H1 (cell line): ENCODE results near the gene TCF19. TPM values are rescaled to one million over a fixed set of nuclear protein-coding genes. Genes with fewer than 3 reads are reported as not detected.

Experiments
- CTCF ChIA-PET: fragments of 300-600 bp; sonication (Branson Sonifier 250); formaldehyde crosslinking; loops from one replicate; lab custom pipeline; 2021; ENCODE audit not compliant: partially characterized antibody; lab: Charles Lee
- POLR2A ChIA-PET: fragments of 300-600 bp; sonication (Branson Sonifier 250); formaldehyde crosslinking; loops from one replicate; lab custom pipeline; 2021; ENCODE audit warnings: inconsistent platforms; ENCODE audit not compliant: partially characterized antibody; lab: Charles Lee
- DNase-seq, 2 experiments: peaks; one replicate each; pipeline versions ENCODE4 v3.0.0 to v3.0.0-alpha.2; 2010 to 2022; ENCODE audit warnings: low spot score in 2 of 2, low read depth in 1 of 2, mixed read lengths in 1 of 2
- FAIRE-seq: peaks from 2 replicates; lab custom pipeline; 2011; peaks lifted over from hg19 to GRCh38; lab: Jason Lieb, UNC
- H2AFZ ChIP-seq: 2 replicates; pipeline ENCODE4 v1.8.1; 2012; ENCODE audit warnings: low read length, inconsistent platforms
- H2AK5ac ChIP-seq: 2 replicates; pipeline ENCODE4 v1.6.1; 2013; ENCODE audit warnings: low read depth, low read length
- H2BK120ac ChIP-seq: replicated peaks from 2 replicates; pipeline ENCODE3; 2013; ENCODE audit warnings: low read depth, low read length, inconsistent platforms
- H2BK12ac ChIP-seq: 2 replicates; pipeline ENCODE4 v1.6.1; 2013; ENCODE audit warnings: low read depth, low read length
- H2BK15ac ChIP-seq: 2 replicates; pipeline ENCODE4 v1.6.1; 2013; ENCODE audit warnings: low read length
- H2BK20ac ChIP-seq: 2 replicates; pipeline ENCODE4 v1.6.1; 2013; ENCODE audit warnings: low read length
- H2BK5ac ChIP-seq: 2 replicates; pipeline ENCODE4 v1.6.1; 2013; ENCODE audit warnings: low read depth, low read length
- H3K14ac ChIP-seq: 2 replicates; pipeline ENCODE4 v1.6.1; 2013; ENCODE audit warnings: inconsistent platforms; ENCODE audit not compliant: insufficient read length
- H3K18ac ChIP-seq: 2 replicates; pipeline ENCODE4 v1.6.1; 2013; ENCODE audit warnings: low read length; ENCODE audit errors: extremely low read depth
- H3K23ac ChIP-seq: 2 replicates; pipeline ENCODE4 v1.6.1; 2013; ENCODE audit warnings: inconsistent platforms; ENCODE audit not compliant: insufficient read length
- H3K23me2 ChIP-seq: 2 replicates; pipeline ENCODE4 v1.6.1; 2013; ENCODE audit warnings: low read depth, low read length
- H3K27ac ChIP-seq: 2 replicates; pipeline ENCODE4 v1.6.1; 2011; ENCODE audit warnings: low read depth, low read length, inconsistent platforms
- H3K27me3 ChIP-seq, 4 experiments: replicated peaks in 1 of 4; 1 replicate in 1 of 4; 2 replicates in 3 of 4; pipeline versions ENCODE4 v1.6.1 to v1.8.1; 2011 to 2013; ENCODE audit warnings: low read length in 3 of 4, mild to moderate bottlenecking in 3 of 4, inconsistent platforms in 2 of 4, mixed read lengths in 2 of 4, moderate library complexity in 1 of 4; ENCODE audit not compliant: control insufficient read depth in 3 of 4, insufficient read depth in 3 of 4; ENCODE audit errors: extremely low read depth in 1 of 4
- H3K36me3 ChIP-seq, 4 experiments: 2 replicates each; pipeline versions ENCODE4 v1.6.1 to v1.8.1; 2011 to 2013; ENCODE audit warnings: mild to moderate bottlenecking in 4 of 4, low read length in 3 of 4, moderate library complexity in 2 of 4, control low read depth in 1 of 4, inconsistent platforms in 1 of 4; ENCODE audit not compliant: insufficient read depth in 4 of 4, control insufficient read depth in 2 of 4
- H3K4ac ChIP-seq: replicated peaks from 2 replicates; pipeline ENCODE3; 2013; ENCODE audit warnings: low read length, low read depth, mixed read lengths, inconsistent platforms; ENCODE audit not compliant: insufficient read length
- H3K4me1 ChIP-seq, 4 experiments: replicated peaks in 1 of 4; 1 replicate in 1 of 4; 2 replicates in 3 of 4; pipeline versions ENCODE4 v1.6.1 to v1.8.1; 2011 to 2013; ENCODE audit warnings: low read length in 3 of 4, inconsistent platforms in 2 of 4, mixed read lengths in 1 of 4; ENCODE audit not compliant: insufficient read depth in 4 of 4, control insufficient read depth in 3 of 4
- H3K4me2 ChIP-seq, 2 experiments: 2 replicates each; pipeline versions ENCODE4 v1.6.1 to v1.8.1; 2011 to 2013; ENCODE audit warnings: low read depth in 2 of 2, low read length in 2 of 2, control low read depth in 1 of 2, inconsistent platforms in 1 of 2, mild to moderate bottlenecking in 1 of 2; ENCODE audit not compliant: insufficient read depth in 1 of 2
- H3K4me3 ChIP-seq, 4 experiments: fragments of 200-600, 300-600 bp in 1 of 4; sonication (generic), shearing (Covaris generic), sonication (Bioruptor Twin) in 1 of 4; 2 replicates each; pipeline versions ENCODE4 v1.5.1 to v1.8.1; 2011 to 2016; ENCODE audit warnings: low read length in 4 of 4, low read depth in 3 of 4, control low read depth in 2 of 4, inconsistent platforms in 2 of 4, mild to moderate bottlenecking in 2 of 4, mixed read lengths in 1 of 4, moderate library complexity in 1 of 4; ENCODE audit not compliant: insufficient read depth in 2 of 4; ENCODE audit errors: extremely low read depth in 1 of 4
- H3K56ac ChIP-seq: replicated peaks from 2 replicates; pipeline ENCODE3; 2013; ENCODE audit warnings: low read depth, mild to moderate bottlenecking, mixed read lengths, low read length, inconsistent platforms; ENCODE audit not compliant: insufficient read length
- H3K79me1 ChIP-seq: 2 replicates; pipeline ENCODE4 v1.6.1; 2013; ENCODE audit warnings: low read depth, low read length, control low read depth
- H3K79me2 ChIP-seq, 2 experiments: 2 replicates each; pipeline versions ENCODE4 v1.6.1 to v1.8.1; 2012 to 2013; ENCODE audit warnings: low read length in 2 of 2, mild to moderate bottlenecking in 2 of 2, inconsistent platforms in 1 of 2; ENCODE audit not compliant: insufficient read depth in 2 of 2, control insufficient read depth in 1 of 2
- H3K9ac ChIP-seq, 4 experiments: replicated peaks in 1 of 4; 1 replicate in 1 of 4; 2 replicates in 3 of 4; pipeline versions ENCODE4 v1.6.1 to v1.8.1; 2011 to 2013; ENCODE audit warnings: low read depth in 3 of 4, low read length in 3 of 4, control low read depth in 2 of 4, mild to moderate bottlenecking in 2 of 4, moderate library complexity in 2 of 4, inconsistent platforms in 1 of 4; ENCODE audit errors: extremely low read depth in 1 of 4
- H3K9me3 ChIP-seq, 2 experiments: 2 replicates each; pipeline versions ENCODE4 v1.6.1 to v1.8.1; 2012 to 2013; ENCODE audit warnings: mild to moderate bottlenecking in 2 of 2, moderate library complexity in 2 of 2, control low read depth in 1 of 2, inconsistent platforms in 1 of 2, low read depth in 1 of 2, low read length in 1 of 2, mixed read lengths in 1 of 2; ENCODE audit not compliant: insufficient read depth in 2 of 2
- H4K20me1 ChIP-seq, 2 experiments: replicated peaks in 1 of 2; 2 replicates each; pipeline versions ENCODE3 to v1.8.1; 2011 to 2013; ENCODE audit warnings: inconsistent platforms in 2 of 2, low read length in 2 of 2, mild to moderate bottlenecking in 1 of 2; ENCODE audit not compliant: insufficient read depth in 2 of 2, control insufficient read depth in 1 of 2
- H4K5ac ChIP-seq: 2 replicates; pipeline ENCODE4 v1.6.1; 2013; ENCODE audit warnings: low read length, low read depth, mixed read lengths, inconsistent platforms; ENCODE audit not compliant: insufficient read length
- H4K8ac ChIP-seq: 2 replicates; pipeline ENCODE4 v1.8.0; 2013; ENCODE audit warnings: mild to moderate bottlenecking, moderate library complexity, low read length, inconsistent platforms; ENCODE audit not compliant: insufficient read depth; ENCODE audit errors: extremely low read depth
- H4K91ac ChIP-seq: replicated peaks from 2 replicates; pipeline ENCODE3; 2013; ENCODE audit warnings: low read length, mixed read lengths, inconsistent platforms; ENCODE audit not compliant: insufficient read length
- GABPA ChIP-seq: IDR thresholded peaks from 2 replicates; pipeline ENCODE4 v1.6.1; 2011; ENCODE audit warnings: mild to moderate bottlenecking, low read length, moderate library complexity, borderline replicate concordance; ENCODE audit not compliant: insufficient read depth
- POU5F1 ChIP-seq: IDR thresholded peaks from 2 replicates; pipeline ENCODE4 v1.6.1; 2011; ENCODE audit warnings: low read depth, mild to moderate bottlenecking, low read length, moderate library complexity
- RXRA ChIP-seq: IDR thresholded peaks from 2 replicates; pipeline ENCODE4 v1.6.1; 2011; ENCODE audit warnings: low read depth, mild to moderate bottlenecking, low read length, moderate library complexity; ENCODE audit not compliant: insufficient read depth
- WGBS, 2 experiments: shearing (Covaris generic) in 1 of 2; methylation state at CpG; one replicate each; pipeline versions ENCODE4 v1.1.6 to v1.1.7; 2013 to 2015; ENCODE audit warnings: low lambda C conversion rate in 2 of 2, mixed read lengths in 2 of 2, inconsistent platforms in 1 of 2, low coverage in 1 of 2, missing lambda C conversion rate in 1 of 2; ENCODE audit not compliant: insufficient replicate concordance in 2 of 2, insufficient coverage in 1 of 2, insufficient read length in 1 of 2; ENCODE audit errors: extremely low coverage in 1 of 2, missing lambda C conversion rate in 1 of 2; 5-methylcytosine and 5-hydroxymethylcytosine counted together
- polyA plus RNA-seq, 7 experiments: library from polyadenylated mRNA; depleted of rRNA in 3 of 7; stranded (reverse) in 5 of 7; unstranded in 2 of 7; fragments of >200 nt in 5 of 7; fragments of 200-250 nt in 2 of 7; gene quantifications; 1 replicate in 5 of 7; 2 replicates in 1 of 7; 4 replicates in 1 of 7; pipeline versions ENCODE4 v1.2.1 to v1.2.3, GENCODE V29; 2011 to 2013; ENCODE audit warnings: missing spikeins in 2 of 7, mixed read lengths in 2 of 7
- total RNA-seq: library from RNA; stranded (reverse); fragmentation: NEBNext Ultra II Directional; extraction: Animal tissue kit (Norgen Biotek cat#: 25700); gene quantifications from 2 replicates; pipeline ENCODE4 v1.2.1, GENCODE V29; 2021

The TCF19 gene
- total and polyA plus RNA-seq, 2 of the 8 experiments (the other 6 are each of a cell fraction or from before 2014, with no cell fraction given) = 7.2 to 11.0 TPM

DNA sequence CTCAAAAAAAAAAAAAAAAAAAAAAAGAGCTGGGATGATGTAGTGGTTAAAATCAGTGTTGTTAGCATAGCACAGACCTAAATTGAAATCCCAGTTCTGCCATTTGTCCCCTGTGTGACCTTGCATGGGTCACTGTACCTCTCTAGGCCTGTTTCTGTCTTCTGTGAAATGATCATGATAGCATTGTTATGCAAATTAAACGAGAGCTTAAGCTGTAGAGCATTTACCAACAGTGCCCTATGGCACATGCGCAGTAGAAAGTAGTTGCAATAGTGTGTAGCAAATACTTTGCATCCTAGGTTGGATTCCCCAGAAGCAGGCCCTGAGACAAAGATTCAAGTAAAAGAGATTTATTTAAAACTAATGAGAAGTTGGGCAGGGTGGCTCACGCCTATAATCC lies 26.8 kb upstream of the TCF19 start:
- no peaks in the 10 kb centered on the region for H3K27me3 ChIP-seq
- 77% methylated on average over 3 of the region's 3 CpGs; no CpG with 5 or more reads in 1 of the 2 experiments for WGBS, 2 experiments
- no peak overlapping the region for H3K4me3 ChIP-seq
- POLR2A ChIA-PET = interaction anchor here (68.5 kb wide), 1 partner anchor 37 kb away, joined by 2251 read pairs; the partner anchor contains the start of genes CCHCR1, POU5F1, PSORS1C2 and TCF19
- no peak overlapping the region for H3K14ac ChIP-seq
- no peaks in the 10 kb centered on the region for H3K9me3 ChIP-seq
- no peaks in the 10 kb centered on the region for H3K79me1 ChIP-seq
- H3K79me2 ChIP-seq = no peaks in the 10 kb centered on the region
- no peak overlapping the region for H4K8ac ChIP-seq
- no peak overlapping the region for H2AK5ac ChIP-seq
- H3K9ac ChIP-seq = no peak overlapping the region
- H4K20me1 ChIP-seq = no peaks in the 10 kb centered on the region
- no peak overlapping the region for H2BK20ac ChIP-seq
- H3K23me2 ChIP-seq = no peaks in the 10 kb centered on the region
- H3K27ac ChIP-seq = no peak overlapping the region
- no peak overlapping the region for H2BK12ac ChIP-seq
- no peak overlapping the region for H2AFZ ChIP-seq
- FAIRE-seq (no peak), DNase-seq (no peak)
- H3K4ac ChIP-seq = no peak overlapping the region
- H4K91ac ChIP-seq = no peak overlapping the region
- H3K36me3 ChIP-seq = no peaks in the 10 kb centered on the region
- no peak overlapping the region for H2BK15ac ChIP-seq
- H3K18ac ChIP-seq = no peak overlapping the region
- peaks cover 0 to 3% (median under 1%) of the 10 kb centered on the region in 4 experiments; a peak in 3 of 7 replicates for H3K4me1 ChIP-seq
- H2BK5ac ChIP-seq = no peak overlapping the region
- no peak overlapping the region for H3K56ac ChIP-seq
- no peak overlapping the region for H3K23ac ChIP-seq
- H3K4me2 ChIP-seq = no peak overlapping the region
- H4K5ac ChIP-seq = no peak overlapping the region
- no peak overlapping the region for H2BK120ac ChIP-seq
- CTCF ChIA-PET = interaction anchor here (0.6 to 13.5 kb wide), 15 partner anchors 9 to 309 kb away, joined by 3 to 187 read pairs (median 6); partner anchors contain the start of genes C6orf15, CCHCR1, PSORS1C1 and PSORS1C2
- TF ChIP-seq POU5F1 (peak; percentile 56; the same call in 1 of the 2 replicates), GABPA (no peak), RXRA (no peak)
